Brain microvascular endothelial cell (primary cell): ENCODE measurements around the gene TNRC6C.
A peak's percentile ranks its signal among the peaks of the same experiment; 100 is the strongest.

ENCODE experiments used
- DNase-seq: peaks from one replicate; pipeline ENCODE4 v3.0.0-alpha.2; 2020
- H3K27ac ChIP-seq: fragments of 250-450 bp; sonication (Bioruptor Pico); 2 replicates; pipeline ENCODE4 v1.5.1; 2020; ENCODE audit warnings: mild to moderate bottlenecking, moderate library complexity
- H3K27me3 ChIP-seq: fragments of 250-450 bp; sonication (Bioruptor Pico); replicated peaks from 2 replicates; pipeline ENCODE4 v1.5.1; 2020; ENCODE audit warnings: mild to moderate bottlenecking
- H3K36me3 ChIP-seq: fragments of 250-450 bp; sonication (Bioruptor Pico); replicated peaks from 2 replicates; pipeline ENCODE4 v1.5.1; 2020; ENCODE audit warnings: mild to moderate bottlenecking
- H3K4me3 ChIP-seq: 2 replicates; pipeline ENCODE4 v1.5.1; 2011; ENCODE audit warnings: low read depth, mild to moderate bottlenecking, control low read depth, low read length, moderate library complexity
- in situ Hi-C: cut with HindIII; loops from 2 replicates; pipeline ENCODE4 v1.10.0; 2017; ENCODE audit warnings: low sequenced_read_pairs, low pct_ligation_motif_present
- TF ChIP-seq, protein P1 (sequence below): IDR thresholded peaks from 2 replicates; pipeline ENCODE4 v1.5.1; 2011; ENCODE audit warnings: low read depth, mild to moderate bottlenecking, moderate library complexity, low read length, control low read depth, inconsistent platforms; ENCODE audit errors: missing control alignments

TNRC6C gene

DNA sequence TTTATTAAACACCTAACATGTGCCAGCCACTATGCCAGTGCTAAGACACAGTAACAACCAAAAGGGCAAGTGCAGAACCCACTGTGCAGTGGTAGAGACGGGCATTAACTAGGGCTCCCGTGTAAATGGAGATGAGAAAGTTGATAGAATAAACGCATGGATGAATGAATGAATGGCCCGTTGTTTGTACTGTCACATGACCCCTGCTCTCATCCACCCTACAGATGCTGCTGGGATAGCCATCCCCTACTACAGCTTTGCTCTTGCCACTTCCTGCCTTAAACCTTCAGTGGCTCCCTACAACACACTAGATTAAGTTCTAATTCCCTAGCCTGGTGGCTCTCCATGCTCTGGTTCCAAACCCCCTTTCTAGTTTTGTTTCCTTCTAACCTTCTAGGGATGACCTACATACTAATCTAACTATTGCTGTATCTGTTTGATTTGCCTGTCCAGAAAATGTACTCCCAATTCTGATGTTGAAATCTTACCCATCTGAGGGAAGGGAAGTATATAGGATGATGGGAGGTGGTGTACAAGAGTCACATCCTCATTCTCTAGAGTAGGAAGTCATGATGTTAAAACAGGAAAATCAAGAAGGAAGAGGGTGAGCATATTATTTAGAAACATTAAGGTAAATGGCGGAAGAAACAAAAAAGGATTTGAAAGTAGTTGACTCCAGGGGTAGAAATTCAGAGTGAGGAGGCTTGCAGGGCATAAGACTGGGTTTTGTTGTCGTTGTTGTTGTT is 11.4 kb upstream of the TNRC6C start:
- DNase-seq: no peak
- in situ Hi-C loops: no loop called here
- no peak overlapping the region for H3K4me3 ChIP-seq
- H3K27ac ChIP-seq: no peak overlapping the region
- peaks cover 7% of the 10 kb centered on the region for H3K27me3 ChIP-seq
- TF ChIP-seq, protein P1, sequence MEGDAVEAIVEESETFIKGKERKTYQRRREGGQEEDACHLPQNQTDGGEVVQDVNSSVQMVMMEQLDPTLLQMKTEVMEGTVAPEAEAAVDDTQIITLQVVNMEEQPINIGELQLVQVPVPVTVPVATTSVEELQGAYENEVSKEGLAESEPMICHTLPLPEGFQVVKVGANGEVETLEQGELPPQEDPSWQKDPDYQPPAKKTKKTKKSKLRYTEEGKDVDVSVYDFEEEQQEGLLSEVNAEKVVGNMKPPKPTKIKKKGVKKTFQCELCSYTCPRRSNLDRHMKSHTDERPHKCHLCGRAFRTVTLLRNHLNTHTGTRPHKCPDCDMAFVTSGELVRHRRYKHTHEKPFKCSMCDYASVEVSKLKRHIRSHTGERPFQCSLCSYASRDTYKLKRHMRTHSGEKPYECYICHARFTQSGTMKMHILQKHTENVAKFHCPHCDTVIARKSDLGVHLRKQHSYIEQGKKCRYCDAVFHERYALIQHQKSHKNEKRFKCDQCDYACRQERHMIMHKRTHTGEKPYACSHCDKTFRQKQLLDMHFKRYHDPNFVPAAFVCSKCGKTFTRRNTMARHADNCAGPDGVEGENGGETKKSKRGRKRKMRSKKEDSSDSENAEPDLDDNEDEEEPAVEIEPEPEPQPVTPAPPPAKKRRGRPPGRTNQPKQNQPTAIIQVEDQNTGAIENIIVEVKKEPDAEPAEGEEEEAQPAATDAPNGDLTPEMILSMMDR: no peak
- no peaks in the 10 kb centered on the region for H3K36me3 ChIP-seq

DNA sequence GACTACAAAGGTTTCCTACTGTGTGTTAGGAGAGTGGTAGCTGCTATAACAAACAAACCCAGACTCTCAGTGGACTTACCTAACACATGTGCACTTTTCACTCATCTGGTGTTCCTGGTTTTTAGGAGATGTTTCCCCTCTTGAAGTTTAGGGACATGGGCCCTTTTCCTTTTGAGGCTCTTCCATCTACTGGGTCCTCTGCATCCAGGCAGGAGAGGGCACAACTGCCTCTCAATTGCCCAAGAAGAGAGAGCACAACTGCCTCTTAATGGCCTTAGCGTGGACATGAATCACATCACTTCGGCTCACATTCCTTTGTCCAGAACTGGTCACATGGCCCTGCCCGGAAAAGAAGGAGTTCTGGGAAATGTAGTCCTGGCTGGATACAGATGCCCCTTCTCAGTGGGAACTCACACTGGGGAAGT is 9.8 kb upstream of the TNRC6C start:
- Histone ChIP-seq H3K36me3 (no peaks in the 10 kb centered on the region), H3K27ac (no peak overlapping the region), H3K27me3 (peaks cover 16% of the 10 kb centered on the region), H3K4me3 (no peak overlapping the region)
- TF ChIP-seq, protein P1: no peak
- in situ Hi-C loops: no loop called here
- DNase-seq: peak; percentile 55

DNA sequence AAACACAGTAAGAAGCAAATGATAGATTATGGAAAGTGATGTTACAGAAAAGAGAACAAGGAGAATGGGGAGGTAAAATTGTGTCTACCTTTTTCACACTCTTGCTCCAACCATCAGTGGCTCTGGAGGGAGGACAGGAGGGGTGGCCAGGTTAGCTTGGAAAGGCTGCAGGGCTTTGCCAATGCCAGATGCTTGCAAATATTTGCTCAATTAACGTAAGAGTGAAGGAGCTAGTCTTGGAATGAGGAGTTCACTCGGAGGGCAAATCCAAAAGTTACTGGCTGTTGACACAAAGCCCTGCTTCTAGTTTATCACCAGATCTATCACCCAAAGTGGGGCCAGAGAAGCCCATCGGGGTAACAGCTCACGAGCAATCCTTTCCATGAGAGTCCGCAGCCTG is 7.4 kb upstream of the TNRC6C start:
- peaks cover 23% of the 10 kb centered on the region for H3K27me3 ChIP-seq

DNA sequence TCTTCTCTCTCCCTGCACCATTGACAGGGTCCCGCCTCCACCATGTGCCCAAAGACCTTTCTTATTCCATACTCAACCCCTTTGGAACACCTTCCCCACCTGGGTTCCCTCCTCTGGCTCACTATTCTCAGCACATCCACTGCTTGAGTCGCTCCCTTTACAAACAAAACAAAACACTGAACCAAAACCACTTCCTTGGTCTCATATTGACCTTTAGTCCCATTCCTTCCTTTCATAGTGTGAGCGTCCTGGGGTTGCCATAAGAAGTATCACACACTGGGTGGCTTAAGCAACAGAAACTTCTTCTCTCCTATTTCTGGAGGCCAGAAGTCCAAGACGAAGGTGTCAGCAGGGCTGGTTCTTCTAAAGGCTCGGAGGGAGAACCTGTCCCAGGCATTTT is 6.1 kb upstream of the TNRC6C start:
- TF ChIP-seq, protein P1: no peak
- in situ Hi-C loops: no loop called here
- DNase-seq: no peak
- Histone ChIP-seq H3K36me3 (no peaks in the 10 kb centered on the region), H3K27me3 (peaks cover 32% of the 10 kb centered on the region), H3K27ac (no peak overlapping the region), H3K4me3 (no peak overlapping the region)

More for the DNA sequence above, 7.4 kb upstream of the TNRC6C start:
- no peak for DNase-seq
- Histone ChIP-seq H3K4me3 (no peak overlapping the region), H3K36me3 (no peaks in the 10 kb centered on the region), H3K27ac (no peak overlapping the region)
- TF ChIP-seq, protein P1: no peak
- in situ Hi-C loops: no loop called here

DNA sequence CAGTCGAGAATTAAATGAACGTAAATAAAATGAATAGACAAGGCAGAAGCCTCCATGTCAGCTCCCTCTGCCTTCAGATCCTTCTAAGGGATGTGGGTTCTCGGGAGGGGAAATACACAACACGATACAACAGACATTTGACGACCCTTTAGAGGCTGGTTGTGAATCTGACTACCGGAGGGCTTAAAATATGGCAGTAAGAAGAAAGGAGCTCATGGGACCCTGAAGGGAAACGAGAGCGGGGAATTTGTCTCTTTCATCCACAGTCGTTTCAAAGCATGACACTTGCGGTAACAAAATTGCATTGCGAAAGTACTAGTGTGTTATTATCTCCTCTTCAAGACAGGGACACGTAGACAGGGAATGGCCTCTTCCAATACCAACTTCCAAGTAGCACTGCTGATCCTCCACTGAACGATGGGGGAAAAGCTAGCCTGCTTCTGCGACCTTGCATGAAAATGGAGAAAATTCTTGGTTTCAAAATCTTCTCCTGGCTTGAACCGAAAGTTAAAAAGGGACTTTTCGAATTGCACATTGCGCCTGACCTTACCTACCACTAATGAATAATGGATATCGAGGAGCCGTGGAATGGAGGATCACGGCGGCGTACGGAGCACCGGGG is 1.2 kb upstream of the TNRC6C start:
- peaks cover 26% of the 10 kb centered on the region for H3K27me3 ChIP-seq
- TF ChIP-seq, protein P1: no peak
- no peak for DNase-seq
- no peaks in the 10 kb centered on the region for H3K36me3 ChIP-seq
- in situ Hi-C loops: no loop called here
- peak overlapping the region; percentile 66 for H3K4me3 ChIP-seq
- no peak overlapping the region for H3K27ac ChIP-seq
